ENCODE data around the gene B4GALT7. TPM values are rescaled to one million over a fixed set of nuclear protein-coding genes. Genes with fewer than 3 reads are reported as not detected.

Gene B4GALT7
- total RNA-seq, 2 donors from 2014 or later = 27.4 to 33.7 TPM

DNA sequence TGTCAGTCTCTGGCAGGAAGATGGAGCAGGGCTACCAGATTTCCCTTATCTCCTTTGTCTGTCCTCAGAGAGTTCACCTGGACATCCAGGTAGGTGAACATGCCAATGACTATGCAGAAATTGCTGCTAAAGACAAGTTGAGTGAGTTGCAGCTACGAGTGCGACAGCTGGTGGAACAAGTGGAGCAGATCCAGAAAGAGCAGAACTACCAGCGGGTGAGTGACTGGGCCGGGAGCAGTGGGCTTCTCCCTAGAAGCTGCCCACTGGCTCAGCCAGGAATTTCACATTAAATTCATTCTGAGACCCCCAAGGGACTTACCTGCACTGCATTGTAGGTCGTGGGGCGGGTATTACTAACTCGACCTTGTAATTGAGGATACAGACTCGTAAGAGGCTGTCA, 5.9 kb upstream of the B4GALT7 start:
- Mint-ChIP-seq H3K4me3 (peak overlapping the region; percentile 88), H3K27ac (no peak overlapping the region), H3K36me3 (ENCODE audit: low read depth) (peaks cover 38% of the 10 kb centered on the region), H3K9me3 (no peaks in the 10 kb centered on the region), H3K27me3 (ENCODE audit: insufficient read depth) (peaks cover 17% of the 10 kb centered on the region), H3K4me1 (peaks cover 4% of the 10 kb centered on the region)
- DNase-seq = no peak
- Histone ChIP-seq H3K9ac (ENCODE audit: extremely low read depth, low read length, poor library complexity, severe bottlenecking) (no peak overlapping the region), H3K4me3 (ENCODE audit: low read length) (no peak overlapping the region), H3K36me3 (ENCODE audit: control insufficient read depth, insufficient read depth, low read length) (peaks cover 39% of the 10 kb centered on the region), H3K27ac (ENCODE audit: low read depth, low read length) (no peak overlapping the region), H3K27me3 (ENCODE audit: control insufficient read depth, insufficient read depth, low read length, poor library complexity, severe bottlenecking) (peaks cover 25% of the 10 kb centered on the region), H3K4me1 (ENCODE audit: control insufficient read depth, insufficient read depth, low read length) (no peaks in the 10 kb centered on the region), H3K9me3 (ENCODE audit: control insufficient read depth, low read length) (no peaks in the 10 kb centered on the region)
- WGBS, 2 experiments (ENCODE audit: insufficient coverage in 1 of 2, insufficient read length in 1 of 2) = 93 to 98% methylated on average over 7 to 8 of the region's 8 CpGs
- TF ChIP-seq, protein P1, sequence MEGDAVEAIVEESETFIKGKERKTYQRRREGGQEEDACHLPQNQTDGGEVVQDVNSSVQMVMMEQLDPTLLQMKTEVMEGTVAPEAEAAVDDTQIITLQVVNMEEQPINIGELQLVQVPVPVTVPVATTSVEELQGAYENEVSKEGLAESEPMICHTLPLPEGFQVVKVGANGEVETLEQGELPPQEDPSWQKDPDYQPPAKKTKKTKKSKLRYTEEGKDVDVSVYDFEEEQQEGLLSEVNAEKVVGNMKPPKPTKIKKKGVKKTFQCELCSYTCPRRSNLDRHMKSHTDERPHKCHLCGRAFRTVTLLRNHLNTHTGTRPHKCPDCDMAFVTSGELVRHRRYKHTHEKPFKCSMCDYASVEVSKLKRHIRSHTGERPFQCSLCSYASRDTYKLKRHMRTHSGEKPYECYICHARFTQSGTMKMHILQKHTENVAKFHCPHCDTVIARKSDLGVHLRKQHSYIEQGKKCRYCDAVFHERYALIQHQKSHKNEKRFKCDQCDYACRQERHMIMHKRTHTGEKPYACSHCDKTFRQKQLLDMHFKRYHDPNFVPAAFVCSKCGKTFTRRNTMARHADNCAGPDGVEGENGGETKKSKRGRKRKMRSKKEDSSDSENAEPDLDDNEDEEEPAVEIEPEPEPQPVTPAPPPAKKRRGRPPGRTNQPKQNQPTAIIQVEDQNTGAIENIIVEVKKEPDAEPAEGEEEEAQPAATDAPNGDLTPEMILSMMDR (conservative IDR thresholded peaks at IDR 0.05) = no peak

DNA sequence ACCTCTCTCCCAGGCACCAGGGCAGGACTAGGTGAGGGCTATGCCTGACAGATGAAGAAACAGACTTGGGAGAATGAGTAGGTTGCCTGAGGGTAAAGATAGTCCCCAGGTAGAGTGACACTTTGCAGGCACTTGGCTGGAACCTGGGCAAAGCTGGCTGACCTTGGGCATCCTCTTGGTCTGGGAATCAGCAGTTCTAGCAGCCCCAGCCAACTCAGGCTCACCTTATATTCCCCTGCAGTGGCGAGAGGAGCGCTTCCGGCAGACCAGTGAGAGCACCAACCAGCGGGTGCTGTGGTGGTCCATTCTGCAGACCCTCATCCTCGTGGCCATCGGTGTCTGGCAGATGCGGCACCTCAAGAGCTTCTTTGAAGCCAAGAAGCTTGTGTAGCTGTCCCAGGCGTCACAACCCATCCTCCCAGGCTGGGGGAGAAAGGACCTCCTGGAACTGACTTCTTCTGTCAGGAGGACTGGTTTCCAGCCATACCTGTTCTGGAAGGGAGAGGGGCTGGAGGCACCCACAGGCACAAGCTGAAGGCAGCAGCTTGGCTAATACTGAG, 4.8 kb upstream of the B4GALT7 start:
- Histone ChIP-seq H3K27me3 (ENCODE audit: control insufficient read depth, insufficient read depth, low read length, poor library complexity, severe bottlenecking) (peaks cover 14% of the 10 kb centered on the region), H3K27ac (ENCODE audit: low read depth, low read length) (no peak overlapping the region), H3K36me3 (ENCODE audit: control insufficient read depth, insufficient read depth, low read length) (peaks cover 39% of the 10 kb centered on the region), H3K4me3 (ENCODE audit: low read length) (no peak overlapping the region), H3K4me1 (ENCODE audit: control insufficient read depth, insufficient read depth, low read length) (no peaks in the 10 kb centered on the region), H3K9ac (ENCODE audit: extremely low read depth, low read length, poor library complexity, severe bottlenecking) (no peak overlapping the region), H3K9me3 (ENCODE audit: control insufficient read depth, low read length) (no peaks in the 10 kb centered on the region)
- Mint-ChIP-seq H3K4me1 (peaks cover 5% of the 10 kb centered on the region), H3K27me3 (ENCODE audit: insufficient read depth) (peaks cover 15% of the 10 kb centered on the region), H3K4me3 (no peak overlapping the region), H3K27ac (no peak overlapping the region), H3K36me3 (ENCODE audit: low read depth) (peaks cover 38% of the 10 kb centered on the region), H3K9me3 (no peaks in the 10 kb centered on the region)
- 97% methylated on average over 4 to 8 of the region's 8 CpGs for whole genome bisulfite sequencing, 2 experiments (ENCODE audit: insufficient coverage in 1 of 2, insufficient read length in 1 of 2)
- TF ChIP-seq, protein P1 (conservative IDR thresholded peaks at IDR 0.05) = no peak
- DNase-seq = no peak

DNA sequence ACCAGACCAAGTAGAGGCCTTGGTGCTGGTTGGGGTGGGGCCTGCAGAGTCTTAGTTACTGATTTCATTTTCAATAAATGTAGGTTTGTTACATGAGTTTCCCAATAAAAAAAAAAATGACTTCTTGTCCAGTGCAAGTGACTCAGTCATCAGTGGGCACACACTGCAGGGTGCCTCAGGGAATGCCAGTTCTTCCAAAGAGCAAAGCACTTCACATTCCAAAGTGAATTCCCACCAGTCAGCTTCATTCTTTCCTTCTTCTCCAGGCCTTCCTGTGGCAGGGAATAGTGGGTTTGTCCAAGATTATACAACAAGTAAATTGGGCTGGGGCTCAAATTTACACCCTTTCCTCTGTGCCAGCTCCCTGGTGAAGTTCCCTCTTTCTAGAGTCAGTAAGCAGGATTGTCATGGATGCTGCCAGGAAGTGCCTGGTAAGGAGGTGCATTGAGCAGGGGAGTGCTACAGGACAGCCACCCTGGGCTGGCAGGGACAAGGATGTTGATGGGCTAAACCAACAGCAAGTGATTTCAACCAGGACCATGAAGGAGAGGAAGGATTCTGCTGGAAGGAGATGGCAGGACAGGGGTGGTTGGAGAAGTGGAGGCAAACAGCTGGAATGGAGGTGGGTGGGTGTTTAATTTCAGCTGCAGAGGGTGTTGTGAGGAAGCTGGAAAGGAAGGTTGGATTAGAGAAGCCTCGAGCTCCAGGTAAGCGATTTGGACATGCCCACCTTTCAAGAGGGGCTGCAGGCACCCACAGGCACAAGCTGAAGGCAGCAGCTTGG, 3.7 kb upstream of the B4GALT7 start:
- TF ChIP-seq, protein P1 (conservative IDR thresholded peaks at IDR 0.05) = no peak
- no peak overlapping the region for H3K4me3 ChIP-seq (ENCODE audit: low read length)
- peaks cover 4% of the 10 kb centered on the region for H3K27me3 Mint-ChIP-seq (ENCODE audit: insufficient read depth)
- H3K27ac ChIP-seq (ENCODE audit: low read depth, low read length) = no peak overlapping the region
- H3K4me1 ChIP-seq (ENCODE audit: control insufficient read depth, insufficient read depth, low read length) = no peaks in the 10 kb centered on the region
- H3K27me3 ChIP-seq (ENCODE audit: control insufficient read depth, insufficient read depth, low read length, poor library complexity, severe bottlenecking) = peaks cover 4% of the 10 kb centered on the region
- peaks cover 38% of the 10 kb centered on the region for H3K36me3 Mint-ChIP-seq (ENCODE audit: low read depth)
- H3K9me3 Mint-ChIP-seq = no peaks in the 10 kb centered on the region
- no peaks in the 10 kb centered on the region for H3K9me3 ChIP-seq (ENCODE audit: control insufficient read depth, low read length)
- H3K36me3 ChIP-seq (ENCODE audit: control insufficient read depth, insufficient read depth, low read length) = peaks cover 39% of the 10 kb centered on the region
- 80 to 95% methylated on average over 1 to 2 of the region's 2 CpGs for WGBS, 2 experiments (ENCODE audit: insufficient coverage in 1 of 2, insufficient read length in 1 of 2)
- no peak for DNase-seq
- H3K27ac Mint-ChIP-seq = no peak overlapping the region
- no peak overlapping the region for H3K4me3 Mint-ChIP-seq
- H3K9ac ChIP-seq (ENCODE audit: extremely low read depth, low read length, poor library complexity, severe bottlenecking) = no peak overlapping the region
- peaks cover 11% of the 10 kb centered on the region for H3K4me1 Mint-ChIP-seq
